GM19023 (cell line): ENCODE data around the gene HIBADH.
"Not testable (repeated sequence)": the region's sequence is repeated elsewhere in the genome, so short reads cannot be mapped to it uniquely, and the experiment has no call there.

ENCODE experiments used
- ATAC-seq: cut with Tn5 transposase; IDR thresholded peaks from one replicate; pipeline ENCODE4 v1.9.1; 2021; ENCODE audit warnings: mild to moderate bottlenecking, moderate library complexity; ENCODE audit not compliant: unreplicated experiment

Gene HIBADH

DNA sequence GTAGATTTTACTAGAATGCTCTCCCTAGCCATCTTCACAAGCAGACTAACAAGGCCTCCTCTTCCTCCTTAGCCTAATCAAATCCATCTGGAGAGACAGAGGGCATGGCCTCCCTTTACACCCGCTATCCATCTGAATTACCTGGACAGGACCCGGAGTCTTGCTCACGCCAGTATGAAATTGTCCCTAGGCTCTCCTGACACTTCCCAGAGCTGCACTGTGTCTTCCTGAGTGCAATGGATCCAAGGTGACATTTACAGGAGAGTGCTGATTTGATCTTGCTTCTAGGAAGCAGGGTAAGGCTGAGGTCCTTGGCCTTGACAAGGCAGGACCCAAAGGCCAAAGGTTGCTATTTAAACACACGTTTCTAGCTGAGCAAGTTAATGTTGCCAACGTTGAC, 147.8 kb downstream of the HIBADH start:
- no peak for ATAC-seq

DNA sequence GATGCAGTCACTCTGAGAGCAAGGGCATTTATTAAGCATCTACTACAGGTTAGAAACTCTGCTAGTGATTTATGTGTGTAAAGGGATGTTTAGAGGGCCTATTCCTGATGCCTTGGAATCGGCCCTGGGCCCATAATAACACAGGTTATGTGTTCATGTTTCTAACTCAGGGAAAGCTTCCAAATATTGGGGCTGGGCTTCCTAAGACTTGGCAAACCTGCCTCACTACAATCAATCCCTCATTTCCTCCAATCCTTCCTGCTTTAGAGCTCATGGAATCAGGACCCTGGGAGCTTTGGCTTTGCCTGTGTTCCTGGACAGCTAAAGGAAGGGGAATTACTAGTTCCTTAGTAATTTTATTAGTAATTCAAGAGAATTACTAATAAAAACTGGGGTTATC, 148.8 kb downstream of the HIBADH start:
- no peak for ATAC-seq

GRCh38 chr7:27511370-27511769, 151.3 kb downstream of the HIBADH start:
- not testable (repeated sequence) for ATAC-seq

DNA sequence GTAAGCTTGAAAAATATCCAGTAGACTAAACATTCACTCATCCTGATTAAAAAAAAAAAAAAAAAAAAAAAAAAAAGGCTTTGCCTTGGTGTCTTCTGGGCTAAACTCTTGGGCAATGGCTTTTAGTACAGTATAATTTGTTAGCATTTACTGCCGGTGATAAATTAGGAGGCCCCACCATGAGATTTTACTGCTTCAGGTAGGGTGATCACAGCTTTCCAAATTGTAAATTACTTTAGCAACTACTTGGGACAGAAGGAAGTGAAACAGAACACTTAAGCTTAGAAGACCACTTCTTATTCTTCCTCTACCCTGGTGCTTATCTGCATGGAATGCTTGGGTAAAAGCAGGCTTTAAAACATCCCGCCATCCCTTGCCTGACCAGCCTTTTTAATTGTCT, 152.1 kb downstream of the HIBADH start:
- no peak for ATAC-seq

DNA sequence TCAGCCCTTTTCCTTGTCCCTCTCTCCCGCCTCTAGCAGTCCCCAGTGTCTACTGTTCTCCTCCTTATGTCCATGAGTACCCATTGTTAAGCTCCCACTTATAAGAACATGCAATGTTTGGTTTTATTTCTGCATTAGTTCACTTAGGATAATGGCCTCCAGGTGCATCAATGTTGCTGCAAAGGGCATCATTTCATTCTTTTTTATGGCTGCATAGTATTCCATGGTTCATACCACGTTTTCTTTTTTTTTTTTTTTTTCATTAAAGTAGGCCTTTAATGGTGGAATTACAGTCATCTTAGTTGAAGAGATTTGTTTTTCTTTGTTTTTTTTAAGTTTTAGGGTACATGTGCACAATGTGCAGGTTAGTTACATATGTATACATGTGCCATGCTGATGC, 160.8 kb downstream of the HIBADH start:
- not testable (repeated sequence) for ATAC-seq

DNA sequence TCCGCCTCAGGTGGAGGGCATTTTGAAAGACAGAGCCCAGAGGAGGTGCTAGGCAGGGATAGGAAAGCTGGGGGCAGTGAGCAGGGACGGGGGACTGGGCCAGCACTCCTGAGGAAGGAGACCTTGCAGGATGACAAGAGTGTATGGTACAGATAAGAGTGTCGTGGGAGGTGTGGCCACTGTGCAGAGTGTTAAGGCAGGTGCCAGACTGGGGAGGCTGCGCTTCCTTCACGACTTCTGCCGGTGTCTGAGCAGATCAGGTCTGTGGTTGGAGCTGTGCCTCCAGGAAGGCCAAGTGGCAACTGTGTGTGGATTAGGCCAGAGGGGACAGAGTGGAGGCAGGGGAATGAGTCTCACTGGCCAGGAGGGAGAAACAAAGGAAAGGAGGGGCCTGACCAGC, 161.7 kb downstream of the HIBADH start:
- no peak for ATAC-seq

GRCh38 chr7:27492224-27492623, 170.5 kb downstream of the HIBADH start:
- no peak for ATAC-seq

DNA sequence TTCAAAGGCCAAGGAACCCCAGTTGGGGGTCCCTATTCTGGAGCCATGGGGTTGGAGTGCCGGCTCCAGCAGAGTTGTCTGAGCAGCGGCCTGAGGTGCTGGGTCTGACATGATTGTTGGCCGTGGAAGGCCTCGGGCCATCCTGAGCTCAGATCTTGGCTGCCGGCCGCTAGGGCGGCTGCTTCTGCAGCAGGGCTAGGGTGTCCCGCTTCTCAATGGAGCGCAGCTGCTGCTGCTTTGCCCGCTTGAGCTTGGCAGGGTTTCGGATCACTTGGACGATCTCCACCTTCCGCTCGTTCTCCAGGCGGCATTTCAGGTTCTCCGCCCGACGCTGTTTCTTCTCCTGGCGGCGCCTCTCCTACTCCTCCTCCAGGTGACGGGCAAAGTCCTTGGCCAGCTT, 171.1 kb downstream of the HIBADH start:
- ATAC-seq: no peak

GRCh38 chr7:27487509-27487908, 175.2 kb downstream of the HIBADH start:
- no peak for ATAC-seq

DNA sequence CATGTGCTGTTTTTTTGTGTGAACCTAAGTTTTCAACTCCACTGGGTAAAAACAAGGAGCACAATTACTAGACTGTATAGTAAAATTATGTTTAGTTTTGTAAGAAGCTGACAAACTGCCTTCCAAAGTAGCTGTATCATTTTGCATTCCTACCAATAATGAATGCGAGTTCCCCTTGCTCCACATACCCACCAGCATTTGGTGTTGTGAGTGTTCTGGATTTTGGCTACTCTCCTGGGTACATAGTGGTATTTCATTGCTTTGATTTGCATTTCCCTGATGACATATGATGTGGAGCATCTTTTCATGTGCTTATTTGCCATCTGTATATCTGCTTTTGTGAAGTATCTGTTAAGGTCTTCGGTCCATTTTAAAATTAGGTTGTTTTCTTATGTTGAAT, 178.2 kb downstream of the HIBADH start:
- ATAC-seq: no peak

GRCh38 chr7:27482219-27482618, 180.5 kb downstream of the HIBADH start:
- no peak for ATAC-seq

DNA sequence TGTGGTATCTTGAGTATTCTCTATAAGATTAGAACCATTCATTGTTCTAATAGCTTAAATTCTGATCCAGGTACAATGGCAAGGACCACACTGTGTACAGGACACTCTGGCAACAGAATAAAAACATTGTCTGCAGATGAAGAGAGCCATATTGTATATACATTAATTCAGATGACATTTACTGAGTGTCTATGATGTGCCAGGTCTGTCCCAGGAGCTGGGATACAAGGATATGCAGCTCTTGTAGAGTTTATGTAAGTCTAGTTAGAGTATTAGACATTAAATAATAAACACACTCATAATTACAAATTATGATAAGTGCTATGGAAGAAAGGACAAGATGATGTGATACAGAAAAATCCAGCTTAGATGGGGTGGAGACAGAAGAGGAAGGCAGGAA, 184.1 kb downstream of the HIBADH start:
- ATAC-seq: no peak

- no peak for ATAC-seq
These were observed 184.6 kb downstream of the HIBADH start for GRCh38 chr7:27478084-27478483.

DNA sequence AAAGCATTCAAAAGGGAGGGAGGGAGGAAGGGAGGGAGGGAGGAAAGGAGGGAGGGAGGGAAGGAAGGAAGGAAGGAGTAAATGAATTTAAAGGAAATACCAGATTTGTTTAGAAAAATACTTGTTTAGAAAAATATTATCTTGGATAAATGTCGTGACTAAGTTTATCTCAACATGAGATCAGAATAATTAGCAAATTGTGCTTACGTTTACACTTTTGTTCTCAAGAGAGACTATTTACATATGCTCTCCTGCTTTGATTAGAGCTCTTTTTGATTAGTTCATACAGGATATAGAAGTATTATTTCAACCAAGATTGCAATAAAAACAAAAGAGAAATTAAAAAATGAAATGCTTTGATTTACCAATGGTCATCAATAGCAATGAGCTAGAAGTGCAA, 186.2 kb downstream of the HIBADH start:
- ATAC-seq: no peak
